Activated T-cell treated with anti-CD3 and anti-CD28 coated beads for 1 hour (primary cell): ENCODE measurements around the gene RNU11.
A peak's percentile ranks its signal among the peaks of the same experiment; 100 is the strongest.
"Not testable (repeated sequence)": the region's sequence is repeated elsewhere in the genome, so short reads cannot be mapped to it uniquely, and the experiment has no call there.

Experiments used
- DNase-seq: peaks from one replicate; pipeline ENCODE4 v3.0.0-alpha.2; 2020; ENCODE audit warnings: low read depth

Gene RNU11

DNA sequence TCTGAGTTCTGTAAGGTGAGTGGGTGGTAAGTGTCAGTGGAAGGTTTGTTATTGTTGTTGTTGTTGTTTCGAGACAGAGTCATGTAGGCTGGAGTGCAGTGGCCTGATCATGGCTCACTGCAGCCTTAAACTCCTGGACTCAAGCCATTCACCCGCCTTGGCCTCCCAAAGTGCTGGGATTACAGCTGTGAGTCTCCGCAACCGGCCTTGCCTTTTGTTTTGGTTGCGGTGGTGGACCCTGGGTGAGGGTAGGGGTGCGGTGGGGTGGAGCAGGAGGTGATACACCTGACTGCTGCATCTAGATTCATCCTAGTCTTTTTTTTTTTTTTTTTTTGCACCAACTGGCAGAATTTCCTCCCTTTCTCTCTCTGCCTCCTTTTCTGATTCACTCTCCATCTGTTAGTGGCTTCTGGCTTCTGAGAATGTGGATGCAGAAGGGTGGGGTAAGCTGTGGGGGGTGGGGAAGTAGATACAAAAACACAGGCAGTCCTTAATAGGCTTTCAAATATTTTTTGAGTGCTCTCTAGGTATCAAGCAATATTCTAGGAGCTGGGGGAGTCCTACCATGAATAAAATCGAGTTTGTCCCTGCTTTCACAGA, 15.6 kb downstream of the RNU11 start:
- DNase-seq = no peak

GRCh38 chr1:28666806-28667205, 18.4 kb downstream of the RNU11 start:
- DNase-seq = no peak

- DNase-seq = peak; percentile 76
These were observed 20.0 kb downstream of the RNU11 start, which contains the start of gene GMEB1 for GRCh38 chr1:28668191-28668955. TSS of gene GMEB1 (plus strand) at chr1:28668784. CDS start at chr1:28683613, 14,829 bp downstream.

GRCh38 chr1:28668956-28669723, 20.7 kb downstream of the RNU11 start:
- peak; percentile 26 for DNase-seq

- no peak for DNase-seq
These were observed 22.9 kb downstream of the RNU11 start for GRCh38 chr1:28671254-28671780.

- DNase-seq = not testable (repeated sequence)
These were observed 24.6 kb downstream of the RNU11 start for GRCh38 chr1:28672971-28673370.

DNA sequence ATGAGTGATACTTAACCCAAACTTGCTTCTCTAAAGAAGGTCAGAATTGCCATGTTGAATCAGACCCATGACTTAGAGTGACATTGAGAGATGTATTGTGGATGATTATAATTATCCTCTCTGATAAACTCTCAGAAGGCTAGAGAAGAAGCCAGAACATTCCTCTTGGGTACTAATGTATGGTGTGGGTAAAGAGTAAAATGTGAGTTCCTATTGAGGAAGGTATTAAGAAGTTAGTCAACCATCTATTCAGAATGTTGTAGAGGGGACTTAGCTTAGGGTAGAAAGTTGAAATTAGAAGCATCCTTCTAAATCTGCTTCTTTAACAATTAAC, 27.5 kb downstream of the RNU11 start:
- no peak for DNase-seq

- no peak for DNase-seq
These were observed 31.8 kb downstream of the RNU11 start for GRCh38 chr1:28680151-28680550.

DNA sequence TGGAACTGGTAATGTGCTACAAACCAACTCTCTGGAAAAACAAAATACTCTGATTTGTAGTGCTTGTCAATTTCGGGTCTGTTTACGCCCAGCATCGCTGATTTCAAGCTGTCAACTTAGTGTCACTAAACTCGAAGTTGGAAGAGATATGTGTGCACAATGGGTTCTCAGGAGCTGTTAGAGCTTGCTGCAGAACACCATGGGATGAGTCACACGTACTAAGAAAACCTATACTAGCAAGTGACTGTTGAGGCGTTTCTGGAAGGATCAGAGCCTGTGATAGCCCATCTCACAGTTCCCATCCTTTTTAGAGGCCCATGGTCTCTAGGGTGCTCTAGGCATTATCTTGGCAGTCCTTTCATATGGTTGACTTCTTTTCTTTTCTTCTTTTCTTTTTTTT, 34.4 kb downstream of the RNU11 start:
- DNase-seq = no peak

- no peak for DNase-seq
These were observed 36.5 kb downstream of the RNU11 start for GRCh38 chr1:28684937-28685336.

GRCh38 chr1:28691627-28692026, 43.2 kb downstream of the RNU11 start:
- not testable (repeated sequence) for DNase-seq
